Measurements from ENCODE around the gene GPR160. TPM values are rescaled to one million over a fixed set of nuclear protein-coding genes. Genes with fewer than 3 reads are reported as not detected.
A peak's percentile ranks its signal among the peaks of the same experiment; 100 is the strongest.

The GPR160 gene
- total RNA-seq, 1 donor from 2014 or later: 1.3 TPM

DNA sequence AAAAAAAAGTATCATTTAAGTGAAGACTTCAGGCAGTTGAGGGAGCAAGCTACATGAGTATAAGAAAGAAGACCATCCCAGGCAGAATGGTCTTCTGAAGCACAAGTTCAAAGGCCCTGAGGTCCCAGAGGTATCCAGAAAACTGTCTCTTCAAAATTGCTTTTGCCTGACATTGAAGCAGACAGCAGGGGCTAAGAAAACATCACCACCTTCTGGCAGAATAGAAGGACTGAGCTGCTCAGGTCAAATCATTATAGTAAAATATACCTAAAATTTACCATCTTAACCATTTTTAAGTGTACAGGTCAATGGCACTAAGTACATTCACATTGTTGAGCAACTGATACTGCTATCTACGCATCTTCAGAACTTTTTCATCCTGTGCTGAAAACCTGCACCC, 16.4 kb downstream of the GPR160 start:
- TF ChIP-seq CTCF (IDR thresholded peaks at IDR 0.05; ENCODE audit: insufficient read depth, low read length, severe bottlenecking): peak; percentile 3
- no peaks in the 10 kb centered on the region for H3K27me3 ChIP-seq (ENCODE audit: control insufficient read depth, insufficient read depth, low read length)
- no peak for DNase-seq (ENCODE audit: low read depth)
- H3K36me3 ChIP-seq (ENCODE audit: control insufficient read depth, insufficient read depth, low read length): no peaks in the 10 kb centered on the region
- no peak for FAIRE-seq
- H3K4me3 ChIP-seq (ENCODE audit: low read depth, low read length): no peak overlapping the region

DNA sequence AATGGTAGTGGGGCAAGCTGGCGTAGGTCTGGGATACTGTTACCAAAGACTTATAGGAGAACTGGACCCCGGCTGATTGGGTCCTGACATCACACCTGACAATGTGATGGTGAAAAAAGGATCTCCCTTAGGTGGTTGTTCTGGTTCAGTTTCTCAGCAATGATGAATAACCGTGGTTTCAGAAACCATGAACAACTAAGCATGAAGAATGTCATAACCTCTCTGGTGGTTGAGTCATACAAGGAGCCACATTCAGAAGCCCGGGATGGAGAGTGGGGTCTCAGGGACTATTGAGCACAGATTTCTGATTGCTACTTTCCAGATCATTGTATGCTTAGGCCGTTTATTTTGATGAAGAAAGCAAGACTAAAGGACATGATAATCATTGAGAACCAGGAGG, 17.4 kb downstream of the GPR160 start:
- no peak for FAIRE-seq
- DNase-seq (ENCODE audit: low read depth): peak; percentile 74

DNA sequence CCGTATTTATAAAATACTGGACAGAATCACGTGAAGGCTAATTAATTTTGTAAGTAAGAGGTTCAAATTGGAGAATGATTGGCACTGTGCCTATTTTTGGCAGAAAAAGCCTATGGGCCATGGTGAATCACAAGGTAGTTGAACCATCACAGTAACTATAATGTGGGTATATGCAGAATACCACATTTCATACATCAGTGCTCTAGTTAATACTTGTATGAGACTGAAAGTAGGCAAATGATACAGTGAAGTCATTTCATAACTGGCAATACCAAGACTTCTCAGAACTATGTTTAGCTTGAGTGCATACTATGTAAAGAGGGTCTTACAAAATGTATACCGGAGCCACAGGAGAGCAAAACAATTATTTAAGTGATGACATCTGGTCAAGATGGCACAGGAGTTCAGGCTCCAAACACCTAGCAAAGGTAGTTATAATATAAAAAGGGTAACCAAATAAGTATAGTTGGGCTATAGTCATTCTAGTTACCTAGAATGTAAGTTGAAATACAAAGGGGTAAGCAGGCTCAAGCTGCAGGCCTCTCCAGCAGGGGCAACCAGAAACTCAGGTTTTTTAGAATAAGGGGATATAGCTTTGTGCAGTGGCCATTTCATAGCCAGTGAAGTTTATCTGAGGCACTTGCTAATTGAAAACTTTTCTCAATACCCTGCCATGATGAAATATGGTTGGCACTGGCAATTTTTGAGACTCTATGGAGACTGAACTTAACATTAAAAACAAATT, 19.1 kb downstream of the GPR160 start:
- DNase-seq (ENCODE audit: low read depth) (peak; percentile 29), FAIRE-seq (no peak)

More for the DNA sequence above, 17.4 kb downstream of the GPR160 start:
- Histone ChIP-seq H3K27me3 (ENCODE audit: control insufficient read depth, insufficient read depth, low read length) (no peaks in the 10 kb centered on the region), H3K36me3 (ENCODE audit: control insufficient read depth, insufficient read depth, low read length) (no peaks in the 10 kb centered on the region), H3K4me3 (ENCODE audit: low read depth, low read length) (no peak overlapping the region)
- no peak for TF ChIP-seq CTCF (IDR thresholded peaks at IDR 0.05; ENCODE audit: insufficient read depth, low read length, severe bottlenecking)

GRCh38 chr3:170057550-170057949, 19.8 kb downstream of the GPR160 start:
- H3K4me3 ChIP-seq (ENCODE audit: low read depth, low read length): no peak overlapping the region
- no peak for FAIRE-seq
- TF ChIP-seq CTCF (IDR thresholded peaks at IDR 0.05; ENCODE audit: insufficient read depth, low read length, severe bottlenecking): no peak
- H3K36me3 ChIP-seq (ENCODE audit: control insufficient read depth, insufficient read depth, low read length): no peaks in the 10 kb centered on the region
- no peaks in the 10 kb centered on the region for H3K27me3 ChIP-seq (ENCODE audit: control insufficient read depth, insufficient read depth, low read length)
- no peak for DNase-seq (ENCODE audit: low read depth)

More for the DNA sequence above, 19.1 kb downstream of the GPR160 start:
- H3K4me3 ChIP-seq (ENCODE audit: low read depth, low read length): no peak overlapping the region
- no peak for TF ChIP-seq CTCF (IDR thresholded peaks at IDR 0.05; ENCODE audit: insufficient read depth, low read length, severe bottlenecking)
- H3K36me3 ChIP-seq (ENCODE audit: control insufficient read depth, insufficient read depth, low read length): no peaks in the 10 kb centered on the region
- no peaks in the 10 kb centered on the region for H3K27me3 ChIP-seq (ENCODE audit: control insufficient read depth, insufficient read depth, low read length)

DNA sequence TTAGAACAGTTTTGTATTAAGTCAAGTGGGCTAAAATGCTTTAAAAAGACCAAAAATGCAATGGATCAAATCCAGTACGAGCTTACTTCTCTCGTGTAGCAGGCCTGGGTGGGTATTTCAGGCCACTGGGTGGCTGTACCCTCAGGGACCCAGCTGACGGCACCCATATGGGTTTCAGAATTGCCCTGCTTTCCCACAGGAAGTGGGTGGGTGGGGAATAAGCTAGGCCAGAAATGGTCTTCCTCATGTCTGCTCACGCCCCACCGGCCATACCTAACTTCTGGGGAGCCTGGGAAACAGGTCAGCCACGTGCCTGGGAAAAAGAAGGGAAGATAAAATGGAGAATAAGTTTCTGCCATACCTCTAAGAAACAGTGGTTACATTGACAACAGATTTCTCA, 20.3 kb downstream of the GPR160 start:
- no peak for FAIRE-seq

More for the DNA sequence above, 20.3 kb downstream of the GPR160 start:
- Histone ChIP-seq H3K27me3 (ENCODE audit: control insufficient read depth, insufficient read depth, low read length) (no peaks in the 10 kb centered on the region), H3K4me3 (ENCODE audit: low read depth, low read length) (no peak overlapping the region), H3K36me3 (ENCODE audit: control insufficient read depth, insufficient read depth, low read length) (no peaks in the 10 kb centered on the region)
- no peak for TF ChIP-seq CTCF (IDR thresholded peaks at IDR 0.05; ENCODE audit: insufficient read depth, low read length, severe bottlenecking)
- no peak for DNase-seq (ENCODE audit: low read depth)
